Fibroblast of skin of left biceps (primary cell): Measurements from ENCODE around the gene IFT25.
A peak's percentile ranks its signal among the peaks of the same experiment; 100 is the strongest.

Experiments
- DNase-seq, 2 experiments: peaks; one replicate each; pipeline ENCODE4 v3.0.0-alpha.2; 2013; ENCODE audit warnings: low read depth in 2 of 2

Gene IFT25

DNA sequence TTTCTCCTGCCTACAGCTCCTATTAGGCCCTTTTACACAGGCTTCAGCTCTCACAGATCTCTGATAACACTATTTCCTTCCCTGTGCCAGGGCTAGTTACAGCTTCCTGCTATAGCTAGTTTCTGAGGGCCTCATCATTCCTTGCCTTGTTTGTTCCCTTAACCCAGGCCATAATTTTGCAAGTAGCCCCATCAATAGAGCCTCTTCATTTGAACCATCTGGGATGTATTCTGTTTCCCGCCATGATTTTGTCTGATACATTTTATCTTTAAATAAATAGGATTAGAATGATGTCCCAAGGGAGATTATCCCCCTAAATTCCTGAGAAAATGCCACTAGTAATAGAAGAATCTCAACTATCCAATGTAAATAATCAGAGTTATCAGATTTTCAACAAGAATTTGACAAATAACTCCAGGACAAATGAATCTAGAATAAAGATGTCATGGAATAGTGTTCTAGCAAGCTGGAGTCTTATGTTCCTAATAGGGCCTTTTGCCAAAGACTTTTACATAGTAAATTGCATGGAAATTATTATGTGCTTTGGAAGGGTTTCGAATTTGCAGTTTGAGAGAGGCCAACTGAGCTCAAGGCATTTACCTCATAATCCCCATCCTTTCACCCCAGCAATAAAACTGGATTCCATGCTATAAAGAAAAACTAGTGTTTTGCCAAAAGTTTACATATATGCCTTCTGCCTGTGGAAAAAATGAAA is 16.1 kb downstream of the IFT25 start:
- peak in 1 of 2 experiments; percentile 20 for DNase-seq

DNA sequence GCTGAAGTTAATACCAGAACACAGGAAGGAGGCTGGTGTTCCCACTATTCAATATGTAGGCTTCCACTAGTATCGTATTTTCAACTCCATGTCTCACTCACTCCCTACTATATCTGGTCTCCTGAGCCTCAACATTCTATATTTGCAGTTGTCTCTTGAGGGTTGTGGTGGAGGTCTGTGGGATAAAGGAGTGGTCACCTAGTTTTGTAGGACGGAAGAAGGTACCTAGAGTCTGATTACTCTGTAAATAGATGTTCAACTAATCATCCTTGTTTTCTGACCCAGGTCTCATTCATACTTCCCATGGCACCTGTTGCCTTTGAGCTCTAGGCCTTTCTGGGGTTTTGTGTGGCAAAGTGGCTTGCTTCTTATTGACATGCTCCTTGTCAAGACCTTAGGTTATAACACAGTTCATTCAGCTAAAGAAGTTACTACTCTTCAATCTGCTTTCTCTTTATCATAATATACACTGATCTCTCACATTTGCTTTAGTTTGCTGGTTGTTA is 18.1 kb downstream of the IFT25 start:
- no peak for DNase-seq

DNA sequence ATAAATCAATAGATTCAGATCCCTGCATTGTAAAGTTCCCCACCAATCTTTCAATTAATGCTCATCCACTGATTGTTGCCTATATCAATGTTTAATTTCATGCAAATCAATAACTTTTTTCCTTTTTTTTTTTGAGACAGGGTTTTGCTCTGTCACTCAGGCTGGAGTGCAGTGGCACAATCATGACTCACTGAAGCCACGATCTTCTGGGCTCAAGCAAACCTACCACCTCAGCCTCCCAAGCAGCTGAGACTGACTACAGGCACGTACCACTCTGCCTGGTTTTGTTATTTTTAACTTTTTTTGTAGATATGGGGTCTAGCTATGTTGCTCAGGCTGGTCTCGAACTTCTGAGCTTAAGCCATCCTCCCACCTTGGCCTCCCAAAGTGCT is 25.8 kb downstream of the IFT25 start:
- no peak for DNase-seq

DNA sequence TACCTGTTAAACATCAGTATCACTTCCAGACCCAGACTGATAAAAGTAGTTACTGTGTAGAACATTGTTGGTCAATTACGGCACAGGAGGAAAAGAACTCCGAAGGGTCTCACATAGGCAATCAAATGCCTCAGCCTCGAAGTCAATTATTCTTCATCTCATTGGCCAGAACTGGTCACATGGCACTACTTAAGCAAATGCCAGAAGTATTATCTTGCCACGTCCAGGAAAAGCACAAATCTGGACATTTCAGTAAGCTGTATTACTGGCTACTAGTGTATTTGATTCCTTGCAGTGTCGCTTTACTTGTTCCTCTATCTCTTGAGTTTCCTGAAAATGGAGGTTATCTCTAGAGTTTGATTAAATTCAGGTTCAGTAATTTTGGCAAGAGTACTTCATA is 27.2 kb downstream of the IFT25 start:
- no peak for DNase-seq

DNA sequence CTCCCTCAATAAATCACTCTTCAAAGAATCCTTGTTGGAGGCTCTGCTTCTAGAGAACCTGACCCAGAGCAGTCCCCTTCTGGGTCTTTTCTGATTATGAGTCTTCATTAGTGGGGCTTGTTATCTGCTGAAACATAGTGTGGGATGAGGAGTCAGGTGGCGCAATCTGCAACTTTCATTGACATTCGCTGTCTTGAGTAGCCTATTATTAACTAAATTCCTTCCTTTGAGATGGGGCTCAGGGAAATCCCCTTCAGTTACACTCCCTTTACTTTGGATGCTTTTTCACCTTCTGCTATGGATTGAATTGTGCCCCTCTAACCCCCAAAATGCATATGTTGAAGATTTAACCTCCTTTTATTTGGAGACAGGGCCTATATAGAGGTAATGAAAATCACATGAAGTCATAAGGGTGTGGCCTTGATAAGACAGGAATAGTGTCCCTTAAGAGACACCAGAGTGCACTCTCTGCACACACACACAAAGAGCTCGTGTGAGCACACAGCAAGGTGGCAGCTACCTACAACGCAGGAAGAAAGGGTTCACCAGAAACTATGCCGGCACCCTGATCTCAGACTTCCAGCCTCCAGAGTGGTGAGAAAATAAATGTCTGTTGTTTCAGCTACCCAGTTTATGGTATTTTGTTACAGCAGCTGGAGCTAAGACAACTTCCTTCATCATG is 32.0 kb downstream of the IFT25 start:
- no peak for DNase-seq

DNA sequence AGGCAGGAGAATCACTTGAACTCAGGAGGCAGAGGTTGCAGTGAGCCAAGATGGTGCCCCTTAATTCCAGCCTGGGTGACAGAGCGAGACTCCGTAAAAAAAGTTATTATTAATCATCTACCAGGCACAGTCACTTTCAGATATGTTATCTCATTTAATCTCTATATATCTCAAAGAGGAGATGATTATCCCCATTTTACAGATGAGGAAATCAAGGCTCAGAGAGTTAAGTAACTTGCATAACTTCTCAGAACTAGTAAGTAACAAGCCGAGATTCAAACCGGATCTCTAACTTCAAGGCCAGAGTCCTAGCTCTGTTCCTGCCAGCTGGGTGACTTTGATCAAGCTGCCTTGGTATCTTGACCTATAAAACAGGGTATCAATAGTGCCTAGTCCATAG is 34.1 kb downstream of the IFT25 start:
- no peak for DNase-seq

DNA sequence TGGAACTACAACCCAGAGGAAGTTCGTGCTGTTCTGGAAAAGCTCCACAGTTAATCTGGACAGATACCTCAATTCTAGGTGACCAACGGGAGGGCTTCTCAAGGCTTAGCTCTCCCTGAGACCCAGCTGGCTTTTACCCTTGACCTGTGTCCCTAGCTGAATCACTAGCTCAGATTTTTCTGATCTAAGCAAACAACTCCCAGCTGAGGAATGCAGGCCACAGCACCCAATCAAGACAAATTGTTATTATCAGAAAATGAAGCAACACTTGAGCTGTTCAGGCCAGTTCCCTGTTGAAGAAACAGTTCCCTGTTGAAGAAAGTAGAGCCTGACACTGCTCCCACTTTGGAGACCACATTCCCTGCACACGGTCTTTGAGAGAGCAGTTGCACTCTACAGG is 35.6 kb downstream of the IFT25 start:
- DNase-seq, result no peak

DNA sequence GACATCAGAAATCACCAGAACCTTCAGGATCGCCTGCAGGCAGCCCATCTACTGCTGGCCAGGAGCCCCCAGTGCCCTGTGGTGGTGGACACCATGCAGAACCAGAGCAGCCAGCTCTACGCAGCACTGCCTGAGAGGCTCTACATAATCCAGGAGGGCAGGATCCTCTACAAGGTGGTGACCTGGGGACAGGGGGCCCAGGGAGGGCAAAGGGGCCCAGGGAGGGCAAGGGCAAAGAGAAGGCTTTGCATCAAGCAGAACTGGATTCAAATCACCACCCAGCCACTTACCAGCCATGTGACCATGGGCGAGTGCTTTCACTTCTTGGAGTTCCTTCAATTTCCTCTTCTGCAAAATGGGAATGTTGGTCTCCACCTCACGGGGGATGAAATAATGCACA is 39.4 kb downstream of the IFT25 start:
- DNase-seq, result no peak

DNA sequence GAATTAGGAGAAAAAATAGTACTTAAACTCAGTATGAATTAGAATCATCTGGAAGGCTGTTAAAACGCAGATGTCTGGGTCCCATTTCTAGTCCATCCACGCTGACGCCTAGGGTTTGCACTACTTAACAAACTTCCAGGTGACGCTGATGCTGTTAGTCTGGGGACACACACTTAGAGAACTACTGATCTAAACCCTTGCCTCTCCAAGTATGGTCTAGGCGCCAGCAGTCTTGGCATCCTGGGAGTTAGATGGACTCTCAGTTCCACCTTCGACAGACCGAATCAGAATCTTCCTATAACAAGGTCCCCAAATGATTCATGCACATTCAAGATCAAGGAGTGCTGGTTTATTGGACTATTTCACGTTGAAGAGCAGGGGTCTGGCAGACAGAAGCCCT is 40.0 kb downstream of the IFT25 start:
- DNase-seq, result no peak

DNA sequence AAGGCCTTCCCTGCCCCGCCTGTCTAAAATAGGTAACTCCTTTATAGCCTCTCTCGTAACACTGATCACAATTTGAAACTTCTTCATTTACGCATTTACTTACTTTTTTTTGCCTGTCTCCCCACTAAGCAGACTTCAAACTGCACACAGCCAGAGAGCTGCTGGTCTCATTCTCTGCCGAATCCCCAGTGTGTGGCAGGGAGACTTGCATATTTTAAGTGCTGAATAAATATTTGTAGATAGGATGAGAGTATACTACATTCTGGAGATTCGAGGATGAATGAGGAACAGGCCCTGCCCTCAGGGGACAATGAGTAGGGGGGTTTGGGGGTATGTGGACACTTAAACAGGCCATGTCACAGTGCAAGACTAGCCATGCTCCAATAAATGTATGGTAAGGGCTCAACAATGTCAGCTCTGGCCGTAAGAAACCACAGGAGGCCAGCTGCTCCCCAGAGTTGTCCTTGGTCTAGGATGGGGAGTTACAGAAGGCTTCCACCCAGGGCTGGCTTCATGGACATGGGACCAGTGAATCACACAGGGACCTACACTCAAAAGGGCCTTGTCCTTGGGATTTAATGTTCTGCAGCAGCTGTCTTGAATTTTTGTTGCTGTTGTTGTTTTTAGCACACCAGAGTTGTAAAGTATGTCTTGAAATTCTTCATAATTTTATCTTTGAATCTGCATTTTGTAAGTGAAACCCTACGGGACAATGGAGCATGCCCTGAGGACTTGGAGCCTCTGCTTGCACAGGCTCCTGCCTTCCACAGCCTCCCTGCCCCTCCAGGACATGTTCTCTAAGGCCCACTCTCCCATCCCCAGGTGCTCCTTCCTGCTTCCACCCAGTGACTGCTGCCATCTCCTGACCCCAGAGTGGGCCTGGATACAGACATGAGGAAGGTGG is 43.0 kb downstream of the IFT25 start:
- DNase-seq, result no peak

DNA sequence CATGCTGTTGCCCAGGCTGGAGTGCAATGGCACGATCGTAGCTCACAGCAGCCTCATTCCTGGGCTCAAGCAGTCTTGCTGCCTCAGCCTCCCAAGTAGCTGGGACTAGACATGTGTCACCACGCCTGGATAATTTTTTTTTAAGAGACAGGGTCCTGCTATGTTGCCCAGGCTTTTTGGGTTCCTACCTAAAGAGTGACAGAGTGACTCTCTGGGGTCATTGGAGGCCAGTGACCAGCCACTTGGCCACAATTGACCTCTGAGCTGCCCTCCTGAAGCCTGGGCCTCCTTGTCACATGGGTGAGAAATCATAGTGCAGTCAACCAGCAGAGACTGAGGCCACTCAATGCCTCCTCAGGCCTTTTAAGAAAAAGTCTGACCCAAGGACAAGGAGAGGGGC is 45.8 kb downstream of the IFT25 start:
- DNase-seq, result no peak

DNA sequence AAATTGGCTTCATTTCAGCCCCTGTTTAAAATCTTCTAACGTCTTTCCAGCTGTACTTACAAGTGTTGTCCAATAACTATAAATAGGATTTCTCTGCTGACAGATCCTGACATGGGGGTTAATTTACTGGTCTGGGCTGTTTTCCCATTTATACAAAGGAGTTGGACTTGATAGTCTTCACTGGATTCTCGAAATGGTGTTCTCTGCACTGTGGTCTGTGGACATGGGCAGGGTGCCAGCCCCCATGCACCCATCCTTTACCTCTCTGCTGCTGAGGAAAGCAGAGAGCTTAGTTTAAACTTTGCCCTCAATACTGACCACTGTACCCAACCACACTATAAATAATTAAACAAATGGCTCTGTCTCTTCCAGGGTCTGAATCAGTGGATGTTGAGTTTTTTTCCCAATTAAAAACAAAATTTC is 46.3 kb downstream of the IFT25 start:
- peak; percentile 73 to 74 for DNase-seq

DNA sequence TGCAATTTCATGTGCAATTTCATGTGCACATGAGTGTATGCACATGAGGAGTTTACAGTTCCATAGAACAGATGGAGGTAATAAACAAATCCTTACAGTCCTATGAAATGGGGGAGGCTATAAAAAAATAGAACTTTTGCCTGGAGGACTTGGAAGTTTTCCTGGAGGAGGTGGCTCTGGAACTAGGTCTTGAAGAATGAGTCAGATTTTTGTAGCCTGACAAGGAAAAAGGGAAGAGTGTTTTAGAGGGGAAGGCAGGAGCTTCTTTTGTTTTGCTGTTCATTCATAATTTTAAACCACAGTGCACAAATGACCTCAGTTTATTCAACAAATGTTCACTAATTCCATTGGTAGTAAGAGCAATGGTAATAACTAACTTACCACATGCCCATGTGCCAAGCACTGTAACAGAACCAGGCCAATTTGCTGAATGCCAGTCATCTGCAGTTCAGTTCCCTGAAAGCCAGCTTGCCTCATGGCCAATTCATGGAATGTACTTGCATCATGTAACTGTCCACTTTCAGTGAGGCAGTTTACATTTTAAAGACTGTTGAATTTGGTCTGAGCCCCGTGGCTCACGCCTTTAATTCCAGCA is 48.8 kb downstream of the IFT25 start:
- DNase-seq, result peak; percentile 79 to 85

DNA sequence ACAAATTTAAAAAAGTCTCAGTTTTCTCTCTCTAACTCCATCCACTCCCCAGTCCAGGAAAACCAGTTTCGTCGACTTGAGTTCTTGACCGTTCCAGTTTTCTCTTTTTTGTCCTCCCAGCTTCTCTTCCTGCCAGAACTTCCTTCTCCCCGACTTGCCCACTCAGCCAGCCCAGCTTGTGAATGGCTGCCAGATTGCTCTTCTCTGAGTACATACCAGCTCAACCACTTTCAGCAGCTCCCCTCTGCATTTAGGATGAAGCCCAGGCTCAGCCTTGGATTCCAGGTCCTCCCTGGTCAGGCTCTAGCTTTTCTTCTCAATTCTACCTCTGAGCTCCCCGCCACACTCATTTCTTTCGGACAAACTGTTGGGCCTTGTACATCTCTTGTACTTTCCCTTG is 50.1 kb downstream of the IFT25 start:
- no peak for DNase-seq

DNA sequence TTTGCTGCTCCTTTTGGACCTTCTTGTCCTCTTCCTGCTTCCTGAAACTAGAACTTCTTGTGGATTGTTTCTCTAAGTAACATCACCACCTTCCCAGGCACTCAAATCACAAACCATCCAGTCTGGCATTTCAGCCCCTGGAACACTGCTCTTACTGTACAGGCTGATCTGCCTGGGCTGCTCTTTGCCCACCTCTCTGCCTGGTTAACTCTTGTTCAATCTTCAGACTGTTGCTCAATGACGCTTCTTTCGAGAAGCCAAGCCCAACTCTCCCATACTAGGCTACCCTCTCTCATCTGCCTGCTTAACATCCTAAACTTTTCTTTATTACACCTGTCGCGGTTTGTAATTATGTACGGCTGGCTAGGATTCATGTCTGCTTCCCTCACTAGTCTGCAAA is 50.9 kb downstream of the IFT25 start:
- no peak for DNase-seq

DNA sequence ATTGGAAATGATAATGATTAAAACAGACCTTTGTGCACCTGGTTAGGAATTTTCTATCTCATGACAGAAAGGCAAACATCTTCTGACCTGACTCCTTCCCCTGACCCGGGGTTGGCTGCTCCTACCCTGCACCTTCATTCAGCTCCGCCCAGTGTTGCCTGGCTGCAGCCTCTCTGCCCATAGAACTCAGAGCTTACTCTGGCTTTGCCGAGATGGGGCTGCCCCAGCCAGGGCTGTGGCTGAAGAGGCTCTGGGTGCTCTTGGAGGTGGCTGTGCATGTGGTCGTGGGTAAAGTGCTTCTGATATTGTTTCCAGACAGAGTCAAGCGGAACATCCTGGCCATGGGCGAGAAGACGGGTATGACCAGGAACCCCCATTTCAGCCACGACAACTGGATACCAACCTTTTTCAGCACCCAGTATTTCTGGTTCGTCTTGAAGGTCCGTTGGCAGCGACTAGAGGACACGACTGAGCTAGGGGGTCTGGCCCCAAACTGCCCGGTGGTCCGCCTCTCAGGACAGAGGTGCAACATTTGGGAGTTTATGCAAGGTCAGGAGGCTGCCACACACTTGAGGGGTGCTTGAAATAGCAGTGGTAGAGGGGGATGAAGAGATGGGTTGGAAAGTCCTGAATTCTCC is 51.4 kb downstream of the IFT25 start, which contains the start of gene DIO1:
DIO1 (plus strand) TSS at position 189 of the 638 bp plus-strand sequence; CDS start at position 213, 24 bp downstream.
- no peak for DNase-seq

DNA sequence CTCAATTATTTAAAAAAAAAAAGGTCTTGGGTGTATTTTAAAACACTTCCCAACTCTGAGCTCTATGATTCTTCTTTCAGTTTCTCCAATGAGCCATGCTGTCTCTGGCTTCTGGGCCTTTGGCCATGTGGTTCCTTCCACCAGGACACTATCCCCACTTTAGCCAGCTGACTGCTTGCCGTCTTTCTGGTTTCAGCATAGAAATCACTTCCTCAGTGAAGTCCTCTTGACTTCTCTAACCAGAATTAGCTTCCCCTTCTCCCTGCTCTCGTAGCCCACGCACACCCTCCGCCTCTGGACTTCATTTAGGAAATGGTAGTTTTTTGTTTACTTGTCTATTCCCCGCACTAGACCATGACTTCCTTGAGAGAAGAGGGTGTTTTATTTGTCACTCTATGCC is 52.6 kb downstream of the IFT25 start:
- no peak for DNase-seq

DNA sequence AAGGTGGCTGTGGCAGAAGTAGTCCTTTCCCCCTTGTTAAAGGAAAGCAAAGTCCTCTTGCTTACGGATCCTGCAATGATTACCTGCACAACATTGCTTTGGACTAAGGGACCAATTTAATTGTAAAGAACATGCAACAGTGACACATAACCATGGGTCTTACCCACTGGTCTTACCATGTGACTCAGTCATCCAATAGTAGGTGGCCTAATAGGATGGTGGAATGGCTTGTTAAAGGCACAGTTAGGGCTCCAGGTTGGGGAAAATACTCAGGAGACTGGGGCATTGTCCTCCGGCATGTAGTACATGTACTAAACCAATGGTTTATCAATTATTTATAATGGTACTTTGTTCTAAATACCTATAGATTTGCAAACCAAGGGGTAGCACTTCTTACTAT is 53.8 kb downstream of the IFT25 start:
- DNase-seq, result no peak

DNA sequence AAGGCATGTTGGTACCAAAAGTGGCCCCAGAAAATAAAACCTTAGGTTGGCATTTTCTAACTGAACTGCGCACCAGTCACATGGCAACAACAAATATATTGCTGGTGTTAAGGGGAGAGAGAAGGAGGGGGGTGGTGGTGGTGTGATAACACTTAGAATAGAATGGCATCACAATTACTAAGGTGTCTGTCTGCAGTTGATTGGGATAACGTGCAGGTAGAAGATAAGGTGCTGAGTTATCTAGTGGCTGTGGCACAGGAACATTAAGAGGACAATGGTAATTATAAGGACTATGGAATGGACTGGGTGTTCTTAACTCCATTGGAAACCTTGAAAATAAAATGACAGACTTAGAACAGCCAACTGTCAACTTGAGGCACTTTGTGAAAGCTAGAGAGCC is 54.5 kb downstream of the IFT25 start:
- no peak for DNase-seq

DNA sequence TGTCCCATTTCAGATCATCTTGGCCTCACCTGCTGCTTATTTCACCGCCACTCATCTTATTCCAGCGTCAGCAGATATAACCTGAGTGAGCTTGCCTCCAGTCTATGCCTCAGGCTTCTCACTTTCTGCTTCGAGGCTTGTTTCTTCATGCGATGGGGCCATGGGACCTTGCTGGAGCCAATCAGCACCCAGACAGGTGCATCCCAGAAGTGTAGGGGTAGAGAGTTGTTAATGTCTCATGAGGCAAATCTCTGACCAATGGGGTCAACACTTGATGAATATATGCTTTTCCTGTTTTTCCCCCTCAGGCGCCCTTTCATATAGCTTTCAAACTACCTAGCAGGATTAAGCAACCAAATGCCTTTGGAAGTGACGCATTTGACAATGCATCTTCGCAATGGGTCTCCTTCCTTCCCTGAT is 55.0 kb downstream of the IFT25 start:
- DNase-seq, result no peak
